GM15510 (cell line): ENCODE measurements around the gene C12orf60.

Source experiments
- POLR2A ChIP-seq: IDR thresholded peaks from 3 replicates; pipeline ENCODE4 v1.6.1; 2011; ENCODE audit warnings: borderline replicate concordance; ENCODE audit not compliant: insufficient read length; ENCODE audit errors: extremely low read depth

C12orf60 gene

DNA sequence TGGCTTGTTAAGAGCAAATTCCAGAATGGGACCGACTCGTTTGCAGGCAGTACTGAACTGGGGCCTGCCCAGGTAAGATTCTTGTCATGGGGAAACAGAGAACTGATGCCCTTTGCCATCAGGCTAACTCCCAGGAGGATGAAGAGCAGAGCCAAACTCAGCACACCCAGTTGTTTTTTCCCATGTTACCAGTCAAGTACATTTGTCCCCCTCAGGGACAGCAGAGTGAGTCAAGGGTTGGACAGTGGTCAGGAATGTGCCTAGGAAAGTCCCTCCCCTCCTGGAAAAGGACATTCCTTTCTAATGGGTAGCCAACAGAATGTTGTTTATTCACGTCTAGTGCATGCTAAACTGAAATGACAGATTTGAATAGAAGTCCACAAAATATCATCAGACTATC lies 38.3 kb downstream of the C12orf60 start:
- no peak for TF ChIP-seq POLR2A

DNA sequence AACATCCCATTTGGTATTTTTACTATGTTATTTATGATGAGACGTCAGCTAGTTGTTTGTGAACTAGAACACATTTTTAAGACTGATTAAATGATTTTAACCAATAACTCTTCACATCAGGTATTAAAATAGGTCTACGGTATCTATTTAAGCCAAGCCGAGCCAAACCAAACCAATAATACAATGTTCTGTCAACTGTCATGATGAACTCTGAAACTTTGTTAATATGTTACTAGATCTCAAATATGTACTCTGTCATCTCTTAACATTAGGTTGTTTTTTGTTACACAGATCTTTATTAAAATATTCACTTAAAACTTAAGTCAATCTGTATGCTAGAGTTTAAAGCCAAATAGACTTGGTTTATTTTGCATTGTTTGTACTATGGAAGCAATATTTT lies 38.8 kb downstream of the C12orf60 start:
- TF ChIP-seq POLR2A, result no peak

- TF ChIP-seq POLR2A, result no peak
Observed at GRCh38 chr12:14843425-14843887, 40.0 kb downstream of the C12orf60 start, which contains the start of gene ART4. TSS of gene ART4 (minus strand) at chr12:14843526. CDS start at chr12:14843113, 413 bp downstream.

GRCh38 chr12:14844401-14844800 lies 40.9 kb downstream of the C12orf60 start:
- no peak for TF ChIP-seq POLR2A

DNA sequence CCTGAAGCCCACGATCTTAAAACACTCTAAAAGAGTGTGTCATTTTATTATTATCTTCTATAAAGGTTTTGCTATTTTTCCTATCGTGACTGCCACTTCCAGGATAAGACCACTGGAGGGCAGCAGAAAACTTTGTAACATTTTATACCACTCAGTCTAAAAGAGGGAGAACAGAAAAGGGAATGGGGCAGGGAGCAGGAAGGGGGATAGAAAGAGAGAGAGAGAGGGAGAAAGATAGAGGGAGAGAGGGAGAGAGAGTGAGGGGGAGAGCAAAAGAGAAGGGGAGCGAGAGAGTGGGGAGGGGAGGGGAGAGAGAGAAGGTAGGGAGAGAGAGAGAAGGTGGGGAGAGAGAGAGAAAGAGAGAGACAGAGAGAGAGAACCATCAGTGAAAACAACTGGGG lies 41.9 kb downstream of the C12orf60 start:
- no peak for TF ChIP-seq POLR2A

- no peak for TF ChIP-seq POLR2A
Observed at GRCh38 chr12:14846042-14846587, 42.6 kb downstream of the C12orf60 start.

DNA sequence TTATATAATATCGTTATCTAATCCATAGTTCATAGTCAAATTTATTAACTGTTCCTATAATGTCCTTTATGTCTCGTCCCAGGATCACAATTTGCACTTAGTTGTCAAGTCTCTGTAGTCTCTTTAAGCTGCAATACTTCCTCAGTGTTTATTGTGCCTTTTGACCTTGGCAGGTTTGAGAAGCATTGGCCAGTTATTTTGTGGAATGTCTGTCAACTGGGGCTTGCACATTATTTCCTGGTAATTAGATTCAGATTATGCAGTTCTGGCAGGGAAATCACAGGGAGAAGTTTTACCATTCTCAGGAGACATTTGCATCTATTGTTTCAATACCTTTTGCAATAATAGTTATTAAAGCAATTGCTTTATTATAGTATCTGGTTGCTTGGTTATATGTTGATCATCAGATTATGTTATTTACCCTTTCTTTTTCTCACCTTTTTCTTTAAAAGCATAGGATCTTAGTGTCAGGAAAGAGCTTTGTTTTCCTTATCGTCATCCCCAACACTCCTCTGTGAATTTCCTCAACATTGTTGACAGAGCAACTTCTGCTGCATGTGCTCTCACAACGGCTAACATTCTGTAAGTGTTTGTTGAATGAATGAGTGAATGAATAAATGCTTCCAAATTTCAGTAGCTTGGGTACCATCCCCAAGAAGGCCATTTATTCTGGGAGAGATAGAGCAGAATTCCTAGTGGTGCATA lies 43.6 kb downstream of the C12orf60 start:
- no peak for TF ChIP-seq POLR2A

- no peak for TF ChIP-seq POLR2A
Observed at GRCh38 chr12:14849661-14850060, 46.2 kb downstream of the C12orf60 start.

GRCh38 chr12:14850929-14851663 lies 47.6 kb downstream of the C12orf60 start:
- no peak for TF ChIP-seq POLR2A

DNA sequence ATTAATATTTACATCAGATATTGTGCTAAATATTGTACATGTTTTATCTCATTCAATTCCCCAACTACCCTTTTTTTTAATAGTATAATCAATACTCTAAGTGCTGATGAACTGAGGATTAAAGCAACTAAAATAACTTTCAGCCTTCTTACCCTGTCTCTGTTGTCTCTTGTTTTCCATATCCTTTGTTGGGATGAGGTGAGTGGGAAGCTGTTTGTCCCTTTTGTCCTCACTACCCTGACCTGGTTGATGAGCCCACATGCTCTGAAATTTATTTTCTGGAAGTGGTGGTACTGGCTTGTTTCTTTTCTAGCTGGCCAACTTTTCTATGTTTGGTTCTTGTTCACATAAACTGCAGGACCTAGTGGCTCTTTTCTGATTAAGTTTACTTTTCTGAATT lies 49.4 kb downstream of the C12orf60 start:
- no peak for TF ChIP-seq POLR2A

DNA sequence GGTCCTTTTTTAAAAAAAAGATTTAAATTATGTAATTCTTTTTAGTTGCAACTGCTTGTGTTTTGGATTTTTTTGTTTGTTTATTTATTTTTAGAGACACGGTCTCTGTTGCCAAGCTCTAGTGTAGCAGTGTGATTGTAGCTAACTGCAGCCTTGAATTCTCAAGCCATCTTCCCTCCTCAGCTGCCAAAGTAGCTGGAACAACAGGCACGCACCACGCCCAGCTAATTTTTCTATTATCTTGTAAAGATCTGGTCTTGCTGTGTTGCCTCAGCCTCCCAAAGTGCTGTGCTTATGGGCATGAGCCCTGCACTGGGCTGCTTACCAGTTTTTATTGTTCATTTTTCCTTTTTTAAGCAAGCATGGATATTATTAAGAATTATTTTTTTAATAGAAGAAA lies 50.5 kb downstream of the C12orf60 start:
- TF ChIP-seq POLR2A, result no peak

DNA sequence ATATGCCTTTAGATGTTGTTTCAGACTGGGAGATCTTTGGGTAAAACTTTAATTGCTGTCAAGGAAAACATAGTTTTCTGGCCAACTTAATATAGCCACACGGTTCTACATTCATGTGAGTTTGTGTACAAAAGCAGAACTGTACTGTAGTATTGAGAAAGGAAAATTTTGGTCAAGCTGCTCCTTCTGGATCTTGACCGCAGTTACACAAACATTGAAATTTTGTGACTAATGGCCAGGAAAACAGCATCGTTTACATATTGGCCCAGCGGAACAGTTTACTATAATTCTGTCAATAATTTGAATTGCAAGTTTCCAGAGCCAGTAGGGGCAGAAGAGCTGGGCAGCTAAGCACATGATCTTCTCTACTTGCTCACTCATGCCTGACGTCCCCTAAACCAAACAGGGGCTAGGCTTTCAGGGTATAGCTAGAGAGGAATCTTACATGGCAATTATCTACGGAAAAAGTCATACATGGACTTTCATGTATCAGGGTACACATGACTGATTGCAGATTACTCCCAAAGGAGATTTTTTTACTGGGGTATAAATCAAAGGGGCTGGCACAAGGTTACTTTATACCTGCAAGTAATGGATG lies 51.2 kb downstream of the C12orf60 start:
- no peak for TF ChIP-seq POLR2A

DNA sequence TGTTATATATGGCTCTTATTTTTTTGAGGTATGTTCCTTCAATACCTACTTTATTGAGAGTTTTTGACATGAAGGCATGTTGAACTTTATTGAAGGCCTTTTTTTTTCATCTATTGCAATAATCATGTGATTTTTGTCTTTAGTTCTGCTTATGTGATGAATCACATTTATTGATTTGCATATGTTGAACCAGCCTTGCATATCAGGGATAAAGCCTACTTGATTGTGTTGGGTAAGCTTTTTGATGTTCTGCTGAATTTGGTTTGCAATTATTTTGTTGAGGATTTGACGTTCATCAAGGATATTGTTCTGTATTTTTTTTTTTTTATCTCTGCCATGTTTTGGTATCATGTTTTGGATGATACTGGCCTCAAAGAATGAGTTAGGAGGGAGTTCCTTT lies 55.0 kb downstream of the C12orf60 start:
- TF ChIP-seq POLR2A, result no peak

GRCh38 chr12:14860490-14860889 lies 57.0 kb downstream of the C12orf60 start:
- TF ChIP-seq POLR2A, result no peak

DNA sequence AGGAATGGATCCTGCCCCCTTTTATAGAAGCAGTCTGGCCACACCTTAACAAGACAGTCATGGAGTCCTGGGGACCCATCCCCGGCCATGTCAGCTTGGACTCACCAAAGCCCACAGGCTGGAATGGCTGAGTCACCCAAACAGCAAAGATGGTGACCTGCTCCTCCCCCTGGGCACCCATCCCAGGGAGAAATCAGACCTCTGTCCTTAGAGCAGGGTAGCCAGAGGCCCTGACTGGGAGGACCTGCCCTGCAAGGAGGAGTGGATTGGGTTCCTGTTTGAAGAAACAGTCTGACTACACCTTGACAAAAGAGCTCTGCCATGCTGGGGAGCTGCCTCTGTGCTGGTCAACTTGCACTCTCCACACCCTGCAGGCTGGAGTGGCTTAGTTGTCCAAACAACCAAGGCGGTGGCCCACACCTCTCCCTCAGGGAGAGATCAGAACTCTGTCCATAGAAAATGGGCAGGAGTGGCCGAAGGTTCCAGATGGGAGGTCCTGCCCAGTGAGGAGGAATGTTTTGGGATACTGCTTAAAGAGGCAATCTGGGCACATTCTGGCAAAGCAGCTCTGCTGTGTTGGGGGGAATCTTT lies 65.5 kb downstream of the C12orf60 start:
- no peak for TF ChIP-seq POLR2A
